NCI-H82 treated with DMSO at 0.1 percent for 48 hours (cell line): ENCODE results near the gene GULP1.

Experiments used
- DNase-seq: peaks from one replicate; lab custom pipeline; 2025; ENCODE audit not compliant: unreplicated experiment; lab: John Stamatoyannopoulos, UW

GULP1 gene

DNA sequence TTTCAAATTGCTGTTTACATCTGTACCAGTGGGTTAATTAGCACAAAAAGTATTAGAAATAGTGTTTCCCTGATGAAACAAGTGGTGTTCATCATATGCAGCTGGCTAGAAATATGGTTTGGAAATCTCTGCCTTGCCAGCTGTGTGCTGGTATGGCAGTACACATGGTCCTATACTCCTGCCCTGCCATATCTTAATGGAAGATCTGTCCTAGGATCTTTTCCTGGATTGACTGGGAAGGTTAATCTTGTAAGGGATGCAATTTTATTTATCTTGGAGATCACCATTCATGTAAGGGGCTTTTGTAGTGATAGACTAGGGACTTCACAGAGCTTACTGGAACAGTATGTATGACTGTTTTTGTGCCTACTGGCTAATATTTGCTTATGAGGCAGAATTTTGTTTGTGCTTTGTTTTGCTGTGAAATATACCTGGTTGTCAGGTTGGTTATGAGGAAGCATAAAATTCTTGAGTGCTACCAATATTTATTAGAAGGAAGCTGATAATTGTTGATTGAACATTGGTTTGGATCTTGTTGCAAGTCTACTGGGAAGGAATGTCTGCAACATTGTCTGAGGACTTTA is 73.5 kb downstream of the GULP1 start:
- DNase-seq: no peak

GRCh38 chr2:188367164-188367563 is 75.5 kb downstream of the GULP1 start:
- DNase-seq: no peak

GRCh38 chr2:188369365-188369764 is 77.7 kb downstream of the GULP1 start:
- peak; percentile 71 for DNase-seq

GRCh38 chr2:188378371-188378950 is 86.8 kb downstream of the GULP1 start:
- DNase-seq: no peak

GRCh38 chr2:188379748-188380147 is 88.1 kb downstream of the GULP1 start:
- DNase-seq: no peak

DNA sequence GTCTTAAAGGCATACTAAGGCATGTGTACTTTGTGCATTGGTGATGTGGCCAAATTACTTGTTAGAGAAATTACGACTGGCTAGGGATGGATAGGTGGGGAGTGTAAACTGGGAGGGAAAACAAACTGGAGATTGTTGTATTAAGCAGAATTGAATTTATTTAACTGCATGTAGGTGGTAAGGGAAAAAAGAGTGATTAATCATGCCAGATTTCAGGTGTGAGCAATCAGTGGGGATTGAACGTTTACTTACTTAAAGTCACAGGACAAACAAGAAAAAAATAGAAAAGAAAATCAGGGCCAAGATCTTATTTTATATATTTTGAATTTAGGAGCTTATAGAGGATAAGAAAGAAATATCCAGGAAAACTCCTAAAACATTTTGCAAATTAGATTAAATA is 88.6 kb downstream of the GULP1 start:
- no peak for DNase-seq

DNA sequence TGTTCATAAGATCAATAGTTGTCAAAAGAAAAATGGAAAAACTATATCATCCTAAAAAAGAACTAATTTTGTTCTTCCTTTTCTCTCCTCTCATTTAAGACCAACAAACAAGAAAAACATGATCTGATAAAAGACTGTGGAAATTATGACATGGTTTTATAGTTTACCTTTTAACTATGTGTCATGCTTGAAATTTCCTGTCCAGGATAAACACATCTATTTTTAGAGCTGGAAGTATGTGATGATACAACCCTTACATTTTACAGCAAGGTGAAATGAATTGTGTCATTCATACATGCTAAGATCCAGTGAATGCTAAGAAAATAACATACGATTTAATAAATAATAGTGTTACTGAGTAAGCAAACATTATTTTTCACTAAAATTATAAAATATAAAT is 89.9 kb downstream of the GULP1 start:
- DNase-seq: no peak

DNA sequence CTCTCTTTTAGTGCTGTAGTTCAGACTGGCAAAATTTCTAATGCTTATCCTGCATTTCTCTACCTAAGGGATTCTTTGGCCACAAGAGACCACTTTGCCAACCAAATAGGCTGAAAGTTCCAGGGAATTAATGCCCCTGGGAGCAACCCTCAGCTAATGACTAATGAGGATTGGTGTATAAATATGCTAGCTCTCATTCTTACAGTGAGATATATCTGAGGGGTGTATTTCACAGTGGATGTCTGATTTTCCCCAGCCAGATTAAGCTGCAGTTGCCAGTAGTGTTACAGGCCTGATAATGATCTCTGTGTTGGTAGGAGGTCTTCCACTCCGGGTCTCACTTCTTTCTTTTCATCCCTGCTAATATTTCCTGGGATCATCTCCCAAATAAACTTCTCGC is 90.4 kb downstream of the GULP1 start:
- DNase-seq: no peak

- no peak for DNase-seq
Measured at GRCh38 chr2:188383158-188383557, 91.5 kb downstream of the GULP1 start.

DNA sequence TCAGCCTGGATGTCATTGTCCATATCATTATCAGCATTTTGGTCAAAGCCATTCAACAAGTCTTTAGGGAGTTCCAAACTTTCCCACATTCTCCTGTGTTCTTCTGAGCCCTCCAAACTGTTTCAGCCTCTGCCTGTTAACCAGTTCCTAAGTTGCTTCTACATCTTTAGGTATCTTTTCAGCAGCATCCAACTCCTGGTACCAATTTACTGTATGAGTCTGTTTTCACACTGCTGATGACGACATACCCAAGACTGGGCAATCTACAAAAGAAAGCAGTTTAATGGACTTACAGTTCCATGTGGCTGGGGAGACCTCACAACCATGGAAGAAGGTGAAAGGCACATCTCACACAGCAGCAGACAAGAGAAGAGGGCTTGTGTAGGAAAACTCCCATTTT is 94.2 kb downstream of the GULP1 start:
- DNase-seq: no peak

GRCh38 chr2:188388831-188389230 is 97.2 kb downstream of the GULP1 start:
- DNase-seq: no peak

DNA sequence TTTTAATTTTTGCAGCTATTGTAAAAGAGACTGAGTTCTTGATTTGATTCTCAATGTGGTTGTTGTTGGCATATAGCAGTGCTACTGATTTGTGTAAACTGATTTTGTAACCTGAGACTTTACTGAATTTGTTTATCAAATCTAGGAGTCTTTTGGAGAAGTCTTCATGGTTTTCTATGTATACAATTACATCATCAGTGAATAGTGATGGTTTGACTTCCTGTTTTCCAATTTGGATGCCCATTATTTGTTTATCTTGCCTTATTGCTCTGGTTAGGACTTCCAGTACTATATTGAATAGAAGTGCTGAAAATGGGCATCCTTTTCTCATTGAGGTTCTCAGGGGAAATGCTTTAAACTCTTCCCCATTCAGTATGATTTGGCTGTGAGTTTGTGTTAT is 99.7 kb downstream of the GULP1 start:
- DNase-seq: no peak

DNA sequence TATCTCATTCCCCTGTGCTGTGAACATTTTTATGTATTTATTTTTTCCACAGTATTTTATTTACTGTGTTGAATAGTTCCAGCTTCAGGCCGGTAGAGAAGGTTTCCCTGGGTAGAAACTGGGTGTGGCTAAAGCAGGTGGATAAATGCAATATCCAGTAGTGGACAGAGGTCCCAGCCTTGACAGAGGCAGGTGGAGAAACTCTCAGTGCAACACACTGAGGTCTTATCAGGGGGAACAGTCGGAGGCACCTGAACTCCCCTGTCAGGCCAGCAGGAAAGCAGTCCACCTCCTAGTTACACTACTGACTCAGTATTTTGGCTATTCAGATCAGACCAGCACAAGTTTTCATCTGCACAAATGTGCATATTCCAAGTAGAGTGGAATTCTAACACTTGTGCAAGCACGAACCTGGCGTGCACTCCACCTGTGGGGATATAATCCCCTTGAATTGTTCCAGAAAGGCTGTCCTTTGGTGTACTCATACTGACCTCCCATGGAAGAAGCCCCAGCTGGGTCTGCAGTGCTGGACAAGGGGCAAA is 103.3 kb downstream of the GULP1 start:
- no peak for DNase-seq

- no peak for DNase-seq
Measured at GRCh38 chr2:188395903-188396689, 104.4 kb downstream of the GULP1 start.

GRCh38 chr2:188399159-188399558 is 107.5 kb downstream of the GULP1 start:
- DNase-seq: no peak

- no peak for DNase-seq
Measured at GRCh38 chr2:188403676-188404075, 112.0 kb downstream of the GULP1 start.

GRCh38 chr2:188404341-188405004 is 112.8 kb downstream of the GULP1 start:
- no peak for DNase-seq

- no peak for DNase-seq
Measured at GRCh38 chr2:188406414-188406813, 114.7 kb downstream of the GULP1 start.

GRCh38 chr2:188410504-188411235 is 119.0 kb downstream of the GULP1 start:
- no peak for DNase-seq

DNA sequence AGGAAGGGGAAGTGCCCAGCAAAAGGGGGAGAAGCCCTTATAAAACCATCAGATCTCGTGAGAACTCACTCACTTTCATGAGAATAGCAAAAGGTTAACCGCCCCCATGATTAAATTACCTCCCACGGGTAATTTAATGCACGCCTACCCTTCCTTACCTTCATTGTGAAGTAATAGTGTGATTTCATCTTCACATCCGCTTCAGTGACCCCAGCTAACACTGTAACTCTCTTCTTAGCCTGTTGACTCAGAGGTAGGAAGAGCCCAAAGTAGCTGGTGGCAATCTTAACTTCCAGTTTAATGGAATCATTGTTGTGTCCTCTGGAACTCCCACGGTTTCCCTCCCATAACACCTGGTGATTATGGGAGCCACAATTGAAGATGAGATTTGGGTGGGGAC is 120.5 kb downstream of the GULP1 start:
- DNase-seq: no peak

DNA sequence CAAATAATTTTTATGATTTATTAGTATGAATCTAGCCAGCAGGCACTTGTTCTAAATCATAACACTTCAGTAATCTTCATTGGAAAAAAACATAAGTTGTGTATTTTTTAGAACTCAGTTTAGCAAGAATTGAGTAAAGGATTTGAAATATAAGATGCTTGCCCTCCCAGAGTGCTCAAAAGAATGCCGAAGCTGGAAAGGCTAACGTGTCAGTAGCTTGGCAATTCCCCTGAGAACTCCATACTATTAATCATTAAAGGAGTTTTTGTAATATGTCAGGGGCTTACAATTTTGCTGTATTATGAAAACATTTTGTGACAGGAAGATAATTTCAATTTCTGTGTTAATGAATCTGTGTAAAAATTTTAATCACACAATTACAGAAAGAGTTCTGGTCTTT is 122.7 kb downstream of the GULP1 start:
- no peak for DNase-seq
